SKM-1 (cell line): Measurements from ENCODE around the gene TSPAN9.

Source experiments
- DNase-seq: peaks from one replicate; lab custom pipeline; 2025; ENCODE audit not compliant: unreplicated experiment; lab: John Stamatoyannopoulos, UW

Gene TSPAN9

DNA sequence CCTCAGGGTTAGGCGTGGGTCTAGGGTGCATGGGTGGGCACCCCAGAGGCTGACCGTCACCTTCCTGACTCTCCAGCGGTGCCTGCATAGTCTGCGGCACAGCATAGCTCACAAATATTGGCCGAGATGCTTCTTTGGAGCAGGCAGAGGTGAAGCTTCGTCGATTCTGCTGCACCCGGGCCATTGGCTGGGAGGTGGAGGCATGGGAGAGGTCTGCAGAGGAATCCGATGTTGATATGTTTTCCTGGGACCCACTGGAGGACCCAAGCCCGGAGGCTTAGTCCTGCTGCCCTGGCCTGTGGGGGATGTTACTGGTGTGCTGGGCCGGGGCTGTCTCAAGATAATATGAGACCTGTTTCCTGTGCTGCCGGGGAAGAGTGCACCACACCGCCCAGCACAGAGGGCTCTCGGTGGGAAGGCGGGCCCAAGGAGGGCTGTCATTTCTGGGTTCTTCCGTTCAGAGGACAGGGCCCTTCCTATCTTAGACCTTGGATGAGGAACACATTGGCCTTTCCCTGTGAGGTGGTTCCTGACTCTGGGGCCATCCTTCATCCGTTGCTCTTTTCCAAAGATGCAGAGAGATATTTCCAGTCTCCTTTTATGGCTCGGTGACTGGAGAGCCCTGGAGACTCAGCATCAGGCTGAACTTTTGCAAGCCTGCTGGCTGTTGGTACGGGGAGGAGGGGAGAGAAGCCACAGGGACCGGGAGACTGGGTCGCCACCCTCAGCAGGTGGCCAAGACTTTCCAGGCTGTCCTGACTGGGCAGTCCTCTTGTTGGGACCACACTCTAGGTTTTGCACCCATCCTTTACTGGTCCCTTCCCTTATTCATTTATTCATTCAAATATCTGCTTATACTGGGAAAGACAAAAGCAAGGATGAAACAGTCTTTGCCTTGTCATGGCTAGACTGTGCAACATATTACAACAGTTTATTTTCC, 143.5 kb downstream of the TSPAN9 start:
- DNase-seq, result no peak

DNA sequence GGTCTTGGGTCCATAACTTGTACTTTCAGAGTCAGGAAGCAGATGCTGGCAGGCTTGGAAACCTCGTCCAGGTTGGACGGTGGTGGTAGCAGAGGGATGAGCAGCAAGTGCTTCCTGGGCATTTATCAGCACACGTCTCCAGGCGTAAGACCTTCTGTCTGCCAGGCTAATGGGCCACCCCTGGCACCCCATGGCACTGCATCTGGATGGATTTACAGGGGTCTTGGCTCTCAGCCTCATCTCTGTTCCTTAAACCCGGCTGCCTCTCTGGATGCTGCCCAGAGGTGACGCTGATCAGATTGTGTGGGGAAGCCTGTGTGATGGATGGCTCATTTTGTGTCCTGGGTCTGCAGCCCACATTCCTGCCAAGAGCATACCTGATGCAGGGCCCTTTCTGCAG, 145.1 kb downstream of the TSPAN9 start:
- no peak for DNase-seq

DNA sequence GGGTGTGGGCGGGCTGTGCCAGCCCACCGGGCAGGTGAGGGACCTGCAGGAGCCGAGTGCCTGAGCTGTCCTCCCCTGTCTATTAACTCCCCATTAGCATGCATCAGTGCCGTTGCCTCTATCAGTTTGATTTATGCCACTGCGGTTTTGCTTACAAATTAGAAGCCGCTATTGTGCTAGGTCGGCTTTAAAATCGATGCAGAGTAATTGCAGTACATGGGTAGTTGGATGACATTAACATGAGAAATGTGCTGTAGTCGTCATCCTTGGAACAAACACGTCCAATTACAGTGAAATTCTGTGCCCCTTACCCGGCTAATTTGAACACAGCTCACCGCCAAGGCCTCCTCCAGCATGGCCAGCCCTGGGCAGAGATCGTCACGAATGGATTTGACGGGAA, 145.8 kb downstream of the TSPAN9 start:
- no peak for DNase-seq

DNA sequence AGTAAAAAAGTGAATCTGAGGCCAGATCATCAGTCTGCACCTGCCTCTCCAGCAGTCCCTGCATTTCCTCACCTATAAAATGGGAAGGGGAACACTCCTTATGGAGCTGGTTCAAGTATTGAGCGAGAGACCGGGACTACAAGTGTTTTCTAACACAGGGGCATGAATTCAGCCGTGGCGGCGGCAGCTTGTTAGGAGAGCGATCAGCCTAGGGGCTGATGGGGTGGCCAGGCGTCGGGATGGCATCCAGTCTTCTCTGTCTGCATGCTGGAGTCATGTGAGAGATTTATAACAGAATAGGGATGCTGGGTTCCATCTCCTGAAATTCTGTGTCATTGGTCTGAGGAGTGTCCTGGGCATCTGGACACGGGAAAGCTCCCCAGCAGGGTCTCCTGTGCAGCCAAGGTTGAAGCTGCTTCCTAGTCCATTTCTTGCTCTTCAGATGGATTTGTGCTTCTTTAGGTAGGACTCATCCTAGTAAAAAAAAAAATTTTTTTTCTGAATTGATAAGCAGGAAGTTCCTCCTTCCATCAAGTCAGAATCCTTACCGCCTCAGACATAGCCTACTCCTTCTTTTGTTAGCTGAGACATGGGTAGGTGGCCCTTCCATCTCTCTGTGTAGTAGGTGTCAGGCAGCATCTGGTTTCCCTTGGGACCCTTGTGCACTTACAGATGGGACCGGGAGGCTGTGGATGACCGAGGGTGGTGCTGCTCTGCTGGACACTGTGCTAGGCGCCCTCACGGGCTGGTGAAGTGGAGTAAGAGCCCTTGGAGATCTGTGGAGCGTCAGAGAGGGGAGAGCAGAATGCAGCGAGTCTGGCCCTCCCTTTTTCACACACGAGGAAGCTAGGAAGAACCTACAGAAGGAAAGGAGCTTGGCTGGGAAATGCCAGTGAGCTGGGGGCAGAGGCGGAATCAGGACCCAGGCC, 146.7 kb downstream of the TSPAN9 start:
- no peak for DNase-seq

- DNase-seq, result no peak
Observed at GRCh38 chr12:3224530-3224903, 147.3 kb downstream of the TSPAN9 start.

DNA sequence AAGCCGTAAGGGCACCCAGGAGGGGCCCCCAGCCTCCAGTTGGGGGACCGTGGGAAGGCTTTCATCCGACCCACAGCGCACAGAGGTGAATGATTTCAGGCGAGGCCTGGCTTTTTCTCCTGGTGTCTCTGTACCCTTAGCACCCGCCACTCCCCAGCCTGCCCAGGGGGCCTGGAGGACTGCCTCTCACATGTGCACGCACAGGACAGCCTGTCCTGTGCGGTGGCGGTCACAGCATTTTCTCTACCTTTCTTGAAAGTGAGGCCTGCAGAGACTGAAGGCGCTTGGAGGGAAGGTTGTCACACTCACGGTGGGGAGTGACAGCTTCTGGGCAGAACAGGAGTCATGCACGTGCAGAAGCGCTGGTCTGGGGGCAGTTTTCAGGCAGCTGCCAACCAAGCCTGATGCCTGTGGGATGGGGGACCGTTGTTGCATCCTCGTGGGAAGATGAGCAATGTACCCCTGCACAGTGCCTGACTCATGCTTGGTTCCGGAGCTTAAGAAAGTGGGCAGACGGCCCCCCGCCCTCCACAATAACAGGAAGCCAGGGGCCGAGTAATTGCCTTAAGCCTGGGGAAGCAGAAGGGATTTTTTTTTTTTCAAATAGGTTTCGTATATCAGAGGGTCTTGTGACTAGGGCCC, 148.1 kb downstream of the TSPAN9 start:
- DNase-seq, result no peak

GRCh38 chr12:3225796-3226180, 148.6 kb downstream of the TSPAN9 start:
- no peak for DNase-seq

GRCh38 chr12:3226264-3226663, 149.1 kb downstream of the TSPAN9 start:
- DNase-seq, result no peak

DNA sequence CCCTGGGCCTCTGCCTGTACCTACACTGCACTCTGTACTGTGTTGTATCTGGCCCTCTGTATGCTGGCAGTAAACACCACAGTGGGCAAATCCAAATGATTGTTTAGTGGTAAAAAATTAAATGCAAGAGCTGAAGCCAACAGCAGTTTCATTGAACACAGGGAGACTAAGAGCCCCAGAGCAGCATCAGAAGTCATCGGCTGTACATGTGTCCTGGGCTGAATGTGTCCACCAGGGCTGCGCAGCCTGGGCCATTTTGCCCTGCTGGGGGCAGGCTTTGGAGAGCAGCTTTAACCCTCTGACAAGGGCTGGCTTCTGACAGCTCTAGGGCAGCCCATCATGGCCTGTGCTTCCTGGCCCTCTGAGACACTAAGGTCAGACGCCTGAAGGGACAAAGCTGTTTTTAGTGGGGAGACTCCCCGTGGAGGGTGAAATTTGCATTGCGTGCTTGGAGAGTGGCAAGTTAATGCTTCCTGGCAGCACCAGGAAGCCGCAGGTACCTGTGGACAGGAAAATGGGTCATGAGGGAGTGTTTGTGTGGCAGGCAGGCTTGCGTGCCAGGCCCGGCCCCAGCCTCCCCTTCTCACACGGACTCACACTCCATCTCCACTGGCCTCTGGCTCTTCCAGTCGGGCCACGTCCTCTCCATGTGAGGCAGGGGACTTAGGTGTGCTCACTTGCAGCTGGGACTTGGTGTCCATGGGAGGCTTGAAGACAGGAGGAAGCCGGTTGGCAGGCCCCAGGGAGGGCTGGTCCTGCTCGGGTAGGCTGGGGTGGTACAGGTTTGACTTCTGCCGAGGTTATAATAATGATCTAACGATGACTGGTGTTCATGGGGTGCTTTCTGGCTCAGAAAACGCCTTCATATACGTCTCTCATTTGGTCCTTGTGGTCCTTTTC, 150.1 kb downstream of the TSPAN9 start:
- no peak for DNase-seq

GRCh38 chr12:3228552-3228951, 151.4 kb downstream of the TSPAN9 start:
- no peak for DNase-seq

DNA sequence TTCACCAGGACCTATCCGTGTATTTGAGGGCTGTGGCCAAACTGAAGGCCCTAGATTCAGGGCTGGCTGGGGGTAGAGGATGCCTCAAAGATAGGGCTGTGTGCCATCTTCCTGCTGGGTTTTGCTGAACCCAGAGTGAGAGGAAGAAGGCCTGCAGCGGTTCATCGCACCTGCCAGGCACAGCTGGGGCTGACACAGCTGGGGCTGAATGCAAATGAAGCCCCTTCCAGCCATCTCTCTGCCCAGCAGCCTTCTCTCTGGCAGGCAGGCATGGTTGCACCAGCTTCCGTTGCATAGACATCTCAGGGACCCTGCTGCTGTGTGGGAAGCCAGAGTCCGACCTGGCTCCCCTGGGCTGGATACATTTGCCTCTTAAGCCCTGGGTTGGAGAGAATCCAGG, 152.4 kb downstream of the TSPAN9 start:
- no peak for DNase-seq

DNA sequence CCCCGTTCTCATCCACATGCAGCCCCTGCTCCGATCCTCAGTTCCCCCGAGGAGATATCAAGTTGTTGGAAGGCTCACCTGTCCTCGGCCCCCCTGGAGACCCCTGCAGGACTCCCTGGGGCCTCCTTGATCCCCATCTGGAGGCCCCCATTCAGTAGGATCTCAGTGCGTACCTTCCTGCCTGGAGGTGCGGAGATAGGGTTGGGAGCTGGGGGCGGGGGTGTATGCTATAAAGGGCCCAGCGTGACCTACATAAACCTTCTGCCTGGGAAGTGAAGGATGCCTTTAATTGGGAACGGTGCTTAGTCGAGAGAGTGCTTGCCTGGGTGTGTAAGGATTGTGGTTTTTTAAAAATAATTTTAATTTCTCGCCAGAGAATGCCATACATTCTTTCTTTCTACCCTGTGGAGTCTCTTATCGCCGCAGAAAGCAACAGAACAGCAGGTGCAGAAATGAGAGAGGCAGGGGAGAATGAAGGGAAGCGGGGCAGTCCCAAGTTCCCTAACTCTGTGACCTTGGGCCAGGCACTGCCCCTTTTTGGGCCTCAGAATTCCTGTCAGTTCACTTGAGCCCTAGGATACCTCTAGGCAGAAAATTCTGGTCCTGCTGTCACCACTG, 153.7 kb downstream of the TSPAN9 start:
- DNase-seq, result no peak

GRCh38 chr12:3231399-3231876, 154.3 kb downstream of the TSPAN9 start:
- no peak for DNase-seq

DNA sequence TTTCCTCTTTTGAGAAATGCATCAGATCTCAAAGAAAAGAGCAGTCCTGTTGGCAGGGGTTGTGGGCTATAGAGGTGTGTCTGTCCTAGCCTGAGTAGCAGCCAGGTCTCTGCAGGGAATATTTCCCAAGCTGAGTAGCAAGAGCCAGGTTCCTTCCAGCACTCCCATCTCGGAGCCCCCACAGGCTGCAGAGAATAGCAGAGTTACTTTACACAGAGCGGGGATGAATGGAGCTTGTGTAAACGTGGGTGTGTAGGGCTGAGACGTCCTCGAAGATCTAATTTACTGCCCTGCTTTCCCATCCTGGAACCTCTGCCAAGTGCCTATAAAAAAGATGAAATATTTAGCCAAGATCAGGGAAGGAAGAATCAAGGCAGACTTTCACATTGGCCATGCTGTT, 156.6 kb downstream of the TSPAN9 start:
- no peak for DNase-seq

DNA sequence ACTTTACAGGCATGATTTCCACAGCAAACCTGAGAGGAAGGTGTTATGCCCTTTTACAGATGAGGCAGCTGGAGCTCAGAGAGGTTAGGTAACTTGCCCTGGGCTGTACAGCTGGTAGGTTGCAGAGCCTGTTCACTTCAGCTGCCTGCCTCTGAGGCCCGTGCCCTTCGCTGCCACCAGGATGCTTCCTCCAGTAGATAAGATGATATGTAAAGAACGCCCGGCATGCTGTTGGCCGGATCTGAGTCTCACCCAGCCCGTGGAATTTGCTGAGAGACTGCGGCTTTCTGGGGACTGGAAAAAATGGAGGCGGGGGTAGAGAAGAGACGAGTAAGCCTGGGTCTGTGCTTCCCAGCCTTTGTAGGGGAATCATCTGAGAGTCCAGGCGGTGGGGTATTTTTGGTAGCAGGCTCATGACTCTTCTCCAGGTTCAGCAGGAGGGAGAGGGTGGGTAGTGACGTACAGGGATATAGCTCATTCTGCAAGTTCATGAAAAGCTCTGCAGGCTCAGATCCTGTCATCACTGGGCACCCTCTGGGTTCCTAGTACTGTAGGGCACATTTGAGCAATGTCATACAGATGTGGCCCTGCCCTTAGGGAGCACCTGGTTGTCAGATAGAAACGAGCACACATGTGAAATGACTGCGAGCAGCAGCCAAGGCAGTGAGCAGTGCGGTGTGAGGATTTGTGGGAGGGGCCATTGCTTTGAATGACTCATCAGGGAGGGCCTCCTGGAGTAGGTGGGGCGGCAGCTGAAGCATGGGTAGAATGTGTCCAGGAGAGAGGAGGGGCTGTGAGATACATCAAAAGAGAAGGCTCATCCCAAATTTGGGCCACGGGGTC, 159.4 kb downstream of the TSPAN9 start:
- no peak for DNase-seq

DNA sequence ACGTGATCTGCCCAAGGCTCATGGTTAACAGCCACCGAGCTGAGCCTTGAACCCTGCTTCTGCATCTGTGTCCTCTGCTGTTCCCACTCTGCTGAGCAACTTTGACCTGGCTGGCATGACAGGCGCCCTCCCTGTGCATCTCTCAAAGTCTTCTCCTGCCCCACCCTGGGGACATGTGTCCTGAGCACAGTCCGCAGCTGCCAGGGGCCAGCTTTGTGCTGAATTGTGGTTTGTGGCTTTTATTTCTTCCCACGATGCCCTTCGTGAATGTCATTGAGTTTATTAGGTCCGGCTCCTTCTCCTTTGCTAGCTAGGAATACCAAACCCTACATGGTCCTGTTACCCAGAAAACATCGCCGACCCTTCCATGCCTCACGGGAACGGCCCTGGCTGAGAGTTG, 161.0 kb downstream of the TSPAN9 start:
- DNase-seq, result no peak

GRCh38 chr12:3241621-3242020, 164.4 kb downstream of the TSPAN9 start:
- no peak for DNase-seq

- no peak for DNase-seq
Observed at GRCh38 chr12:3242199-3242863, 165.2 kb downstream of the TSPAN9 start.
